ENCODE data around the gene CDC42EP1.

The CDC42EP1 gene

DNA sequence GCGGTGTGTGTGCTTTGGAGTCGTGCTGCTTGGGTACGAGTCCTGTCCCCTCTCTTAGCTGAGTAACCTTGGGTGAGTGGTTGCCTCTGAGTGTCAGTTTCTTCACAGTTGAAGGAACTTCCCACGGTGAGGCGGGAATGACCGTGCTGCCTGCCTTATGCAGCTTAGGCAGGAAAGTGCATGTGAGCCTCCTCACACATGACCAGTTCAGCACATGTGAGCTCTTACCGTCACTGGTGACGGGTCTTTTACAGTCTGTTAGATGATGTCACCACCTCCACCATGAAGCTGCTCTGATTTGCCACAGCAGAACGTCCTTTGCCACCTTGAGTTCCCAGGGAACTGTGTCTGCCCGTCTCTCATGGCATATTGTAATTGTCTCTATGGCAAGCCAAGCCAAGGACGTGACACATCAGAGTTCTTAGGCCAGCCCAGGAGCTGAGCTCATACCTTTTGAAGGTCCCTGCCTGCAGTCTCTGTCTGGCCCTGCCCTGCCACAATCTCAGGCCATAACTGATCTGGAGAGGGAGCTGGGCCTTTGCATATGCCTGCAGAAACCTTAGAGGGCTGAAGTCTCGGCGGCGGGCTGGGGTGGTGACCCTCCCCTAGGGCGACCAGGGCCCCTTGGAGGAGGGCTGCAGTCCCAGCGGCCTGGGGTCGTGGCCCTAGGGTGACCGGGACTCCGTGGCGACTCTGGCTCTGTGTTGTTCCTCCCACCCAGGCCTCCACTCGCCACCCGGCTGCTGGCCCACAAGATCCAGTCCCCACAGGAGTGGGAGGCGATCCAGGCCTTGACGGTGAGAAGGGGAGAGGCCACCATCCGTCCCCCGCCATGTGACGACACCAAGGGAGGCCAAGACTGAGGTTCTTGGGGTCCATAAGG lies 56.2 kb downstream of the CDC42EP1 start:
- FAIRE-seq: no peak

DNA sequence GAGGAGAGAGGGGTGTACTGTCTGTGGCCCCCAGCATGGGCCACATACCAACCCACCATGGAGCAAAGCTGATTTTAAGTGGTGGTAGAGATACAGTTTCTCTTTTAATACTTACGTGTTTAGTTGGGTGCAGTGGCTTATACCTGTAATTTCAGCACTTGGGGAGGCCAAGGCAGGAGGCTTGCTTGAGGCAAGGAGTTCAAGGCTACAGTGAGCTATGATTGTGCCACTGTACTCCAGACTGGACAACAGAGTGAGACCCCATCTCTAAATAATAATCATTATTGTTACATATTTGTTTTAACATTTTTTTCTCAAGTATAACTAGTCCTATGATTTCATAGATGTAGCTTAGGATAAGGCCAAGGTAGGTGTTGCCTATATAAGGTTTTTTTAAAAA lies 57.2 kb downstream of the CDC42EP1 start:
- no peak for FAIRE-seq

DNA sequence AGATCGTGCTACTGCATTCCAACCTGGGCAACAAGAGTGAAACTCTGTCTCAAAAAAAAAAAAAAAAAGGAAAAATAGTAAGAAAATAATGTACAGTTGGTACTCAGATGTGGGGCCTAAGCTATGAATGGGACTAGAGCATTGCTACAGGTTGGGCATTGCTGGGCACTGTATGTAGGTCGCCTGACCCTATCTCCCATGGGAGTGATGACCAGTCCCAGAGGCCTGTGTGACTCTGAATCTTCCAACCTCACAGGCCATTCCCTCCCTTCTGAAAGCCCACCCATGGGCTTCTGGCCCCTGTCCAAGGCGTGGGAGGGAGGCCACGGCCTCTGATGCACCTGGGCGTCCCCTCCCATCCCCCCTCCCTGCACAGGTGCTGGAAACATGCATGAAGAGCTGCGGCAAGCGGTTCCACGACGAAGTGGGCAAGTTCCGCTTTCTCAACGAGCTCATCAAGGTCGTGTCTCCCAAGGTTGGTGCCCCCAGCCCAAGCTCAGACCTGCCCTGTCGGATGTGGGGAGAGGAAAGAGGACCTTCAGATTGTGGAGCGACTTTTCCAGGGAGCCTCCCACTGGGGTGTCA lies 57.9 kb downstream of the CDC42EP1 start:
- FAIRE-seq: no peak

DNA sequence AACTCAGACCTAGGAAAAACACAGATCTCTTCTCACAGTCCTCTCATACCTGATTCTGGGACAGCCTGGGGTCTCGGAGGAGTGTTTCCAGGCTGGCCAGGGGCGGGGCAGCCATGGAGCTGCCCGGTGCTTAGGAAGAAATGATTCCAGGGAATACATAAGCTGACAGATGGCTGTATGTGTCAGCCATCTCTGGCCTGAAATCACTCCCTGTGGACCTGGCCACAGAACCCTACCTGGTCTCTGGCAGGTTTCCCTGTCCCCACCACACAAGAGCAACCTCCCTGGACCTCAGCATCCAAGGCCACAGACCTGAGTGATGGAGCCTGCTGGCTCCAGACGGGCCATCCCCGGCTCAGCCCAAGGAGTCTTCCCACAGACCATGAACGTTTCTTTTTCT lies 58.4 kb downstream of the CDC42EP1 start:
- FAIRE-seq: no peak
